ENCODE data around the gene XRCC3.

DNA sequence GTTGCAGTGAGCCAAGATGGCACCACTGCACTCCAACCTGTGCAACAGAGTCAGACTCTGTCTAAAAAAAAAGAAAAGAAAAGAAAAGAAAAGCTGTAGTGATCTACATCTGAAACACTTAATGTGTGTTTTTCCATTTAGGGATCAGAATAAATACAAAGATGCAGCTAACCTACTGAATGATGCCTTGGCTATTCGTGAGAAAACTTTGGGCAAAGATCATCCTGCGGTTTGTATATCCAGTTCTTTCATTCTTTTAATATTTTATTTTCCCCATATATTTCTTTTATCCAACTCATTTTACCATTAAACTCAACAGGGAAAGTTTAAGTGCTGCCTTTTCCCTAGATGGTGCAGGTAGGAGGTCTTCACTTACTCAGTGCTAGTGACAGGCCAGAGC, 45.9 kb downstream of the XRCC3 start:
- TF ChIP-seq GATA2 (IDR thresholded peaks at IDR 0.05; ENCODE audit: low read depth, low read length) (no peak), GATA3 (IDR thresholded peaks at IDR 0.05; ENCODE audit: low read depth, low read length) (no peak)

All from SH-SY5Y (cell line).